HG02884 (cell line): ENCODE measurements around the gene TPSAB1.
"Not testable (repeated sequence)": the region's sequence is repeated elsewhere in the genome, so short reads cannot be mapped to it uniquely, and the experiment has no call there.

ENCODE experiments used
- ATAC-seq: cut with Tn5 transposase; IDR thresholded peaks from one replicate; pipeline ENCODE4 v1.9.1; 2021; ENCODE audit warnings: mild to moderate bottlenecking, moderate library complexity; ENCODE audit not compliant: unreplicated experiment

TPSAB1 gene

DNA sequence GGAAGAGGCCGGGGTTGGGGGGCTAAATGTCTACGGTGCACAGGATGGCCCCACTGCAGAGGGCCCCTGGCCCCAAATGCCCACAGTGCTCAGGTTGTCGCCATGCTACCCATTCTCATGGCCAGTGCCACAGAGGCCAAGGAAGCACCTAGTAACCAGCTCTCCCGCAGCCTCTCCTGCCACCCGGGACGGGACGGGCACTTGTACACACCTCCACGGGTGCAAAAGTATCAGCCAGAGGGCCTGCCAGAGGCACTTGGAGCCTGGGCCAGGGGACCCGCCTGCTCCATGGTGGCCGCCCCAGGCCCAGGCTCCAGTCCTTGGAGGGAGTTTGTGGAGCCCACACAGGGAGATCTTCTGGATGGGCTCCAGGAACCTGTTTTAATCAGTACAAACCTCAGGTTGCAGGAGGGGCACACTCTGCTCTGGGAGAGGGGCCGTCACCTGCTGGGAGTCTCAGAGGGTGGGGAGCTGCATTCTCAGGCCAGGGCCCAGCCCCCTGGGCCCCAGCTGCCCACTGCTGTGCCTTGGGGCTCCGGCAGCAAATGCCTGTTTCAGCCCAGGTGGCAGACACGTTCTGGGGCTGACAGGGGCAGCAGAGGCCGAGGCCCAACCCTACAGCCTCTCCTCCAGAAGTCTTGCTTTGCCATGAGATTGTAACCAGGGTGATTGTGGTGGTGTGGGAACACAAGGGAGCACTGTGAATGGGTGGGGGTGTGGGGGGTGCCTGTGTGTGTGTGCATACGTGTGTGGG is 23.3 kb downstream of the TPSAB1 start:
- ATAC-seq, result no peak

DNA sequence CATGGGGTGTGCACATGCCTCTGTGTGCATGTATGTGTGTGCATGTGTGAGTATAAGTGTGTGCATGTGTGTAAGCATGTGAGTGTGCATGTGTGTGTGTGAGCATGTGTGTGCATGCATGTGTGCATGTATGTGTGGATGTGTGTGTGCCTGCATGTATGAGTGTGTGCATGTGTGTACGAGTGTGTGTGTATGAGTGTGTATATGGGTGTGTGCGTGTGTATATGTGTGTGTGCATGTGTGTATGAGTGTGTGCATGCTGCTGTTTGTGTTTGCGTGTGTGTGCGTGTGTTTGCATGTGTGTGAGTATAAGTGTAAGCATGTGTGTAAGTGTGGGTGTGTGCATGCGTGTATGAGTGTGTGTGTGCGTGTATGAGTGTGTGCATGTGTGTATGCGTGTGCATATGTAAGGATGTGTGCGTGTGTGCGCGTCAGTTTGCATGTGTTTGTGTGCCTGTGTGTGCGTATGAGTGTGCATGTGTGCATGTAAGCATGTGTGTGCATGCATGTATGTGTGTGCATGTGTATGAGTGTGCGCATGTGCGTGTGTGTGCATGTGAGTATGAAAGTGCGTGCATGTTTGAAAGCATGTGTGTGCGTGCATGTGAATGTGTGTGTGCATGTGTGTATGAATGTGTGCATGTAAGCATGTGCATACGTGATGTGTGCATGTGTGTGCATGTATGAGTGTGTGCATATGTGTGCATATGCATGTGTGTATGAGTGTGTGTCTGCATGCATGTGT is 24.0 kb downstream of the TPSAB1 start:
- ATAC-seq, result no peak

DNA sequence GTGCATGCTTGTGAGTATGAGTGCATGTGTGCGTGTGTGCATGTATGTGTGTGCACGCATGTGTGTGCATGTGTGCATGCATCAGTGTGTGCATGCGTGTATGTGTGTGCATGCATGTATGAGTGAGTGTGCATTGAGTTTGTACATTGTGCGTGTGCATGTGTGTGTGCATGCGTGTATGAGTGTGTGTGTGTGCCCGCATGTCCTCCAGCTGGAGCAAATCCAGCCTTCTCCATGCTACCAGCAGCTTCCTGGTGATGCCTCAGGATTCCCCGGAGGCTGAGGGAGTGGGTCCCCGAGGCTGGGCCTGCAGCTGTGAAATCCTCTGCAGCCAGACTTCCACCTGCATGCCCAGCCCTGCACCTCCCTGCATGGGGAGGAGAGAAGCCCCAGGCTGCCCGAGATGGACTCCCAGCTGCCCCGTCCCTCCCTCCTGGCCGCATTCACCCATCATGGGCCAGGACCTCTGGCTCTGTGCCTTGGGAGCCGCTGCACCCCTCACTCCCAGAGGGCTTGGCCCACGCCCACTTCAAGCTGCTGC is 24.7 kb downstream of the TPSAB1 start:
- no peak for ATAC-seq

DNA sequence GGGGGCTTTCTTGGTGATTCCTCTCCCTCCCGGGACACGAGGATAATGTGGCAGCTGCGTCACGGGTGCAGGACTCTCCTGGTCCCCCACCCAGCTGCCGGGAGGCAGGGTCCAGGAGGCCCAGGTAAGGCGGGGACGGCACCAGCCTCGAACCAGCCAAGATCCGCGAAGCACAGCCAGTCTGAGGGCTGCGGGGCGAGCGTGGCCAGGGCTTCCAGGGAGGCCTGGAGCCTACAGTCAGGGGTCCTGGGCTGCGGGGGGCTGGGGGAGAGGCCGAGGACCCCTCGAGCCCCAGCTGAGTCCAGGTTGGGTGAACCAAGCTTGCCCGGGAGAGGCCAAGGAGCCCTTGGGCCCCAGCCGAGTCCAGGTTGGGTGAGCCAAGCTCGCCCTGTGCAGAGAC is 25.3 kb downstream of the TPSAB1 start:
- ATAC-seq, result no peak

DNA sequence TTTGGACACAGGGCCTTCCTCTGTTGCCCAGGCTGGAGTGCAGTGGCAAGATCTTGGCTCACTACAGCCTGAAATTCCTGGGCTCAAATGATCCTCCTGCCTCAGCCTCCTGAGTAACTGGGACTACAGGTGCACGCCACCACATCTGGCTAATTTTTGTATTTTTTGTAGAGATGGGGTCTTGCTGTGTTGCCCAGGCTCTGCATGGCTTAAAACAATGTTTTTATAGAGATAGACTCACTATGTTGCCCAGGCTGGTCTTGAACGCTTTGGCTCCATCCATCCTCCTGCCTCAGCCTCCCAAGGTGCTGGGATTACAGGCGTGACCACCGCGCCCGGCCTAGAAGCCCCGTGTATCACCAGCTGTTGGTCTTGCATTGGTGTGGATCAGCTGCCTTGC is 28.9 kb downstream of the TPSAB1 start:
- ATAC-seq, result not testable (repeated sequence)

DNA sequence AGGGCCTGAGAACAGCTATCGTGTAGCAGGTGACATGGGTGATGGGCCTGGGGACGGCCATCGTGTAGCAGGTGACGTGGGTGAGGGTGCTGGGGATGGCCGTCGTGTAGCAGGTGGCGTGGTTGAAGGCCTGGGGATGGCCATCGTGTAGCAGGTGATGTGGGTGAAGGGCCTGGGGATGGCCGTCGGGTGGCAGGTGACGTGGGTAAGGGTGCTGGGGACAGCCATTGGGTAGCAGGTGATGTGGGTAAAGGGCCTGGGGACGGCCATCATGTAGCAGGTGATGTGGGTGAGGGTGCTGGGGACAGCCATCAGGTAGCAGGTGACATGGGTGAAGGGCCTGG is 30.8 kb downstream of the TPSAB1 start:
- no peak for ATAC-seq

DNA sequence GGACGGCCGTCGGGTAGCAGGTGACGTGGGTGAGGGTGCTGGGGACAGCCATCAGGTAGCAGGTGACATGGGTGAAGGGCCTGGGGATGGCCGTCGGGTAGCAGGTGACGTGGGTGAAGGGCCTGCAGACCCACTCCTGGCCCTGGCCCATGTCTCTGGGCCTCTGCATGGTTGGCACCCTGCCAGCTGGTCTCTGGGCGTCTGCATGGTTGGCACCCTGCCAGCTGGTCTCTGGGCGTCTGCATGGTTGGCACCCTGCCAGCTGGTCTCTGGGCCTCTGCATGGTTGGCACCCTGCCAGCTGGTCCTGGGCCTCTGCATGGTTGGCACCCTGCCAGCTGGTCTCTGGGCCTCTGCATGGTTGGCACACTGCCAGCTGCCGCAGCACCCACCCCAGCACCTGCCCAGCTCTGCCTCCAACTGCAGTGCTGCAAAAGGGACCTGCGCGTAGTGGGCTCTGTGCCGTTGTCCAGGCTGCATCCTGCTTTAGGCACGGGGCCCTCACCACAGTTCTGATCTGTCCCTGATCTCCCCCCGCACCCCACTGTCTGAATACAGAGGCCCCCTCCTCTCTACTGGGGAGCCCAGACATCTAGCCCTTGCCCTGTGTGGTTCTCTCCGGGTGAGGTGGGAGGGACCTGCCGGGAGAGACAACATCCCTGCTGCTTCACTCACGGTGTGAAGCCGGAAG is 31.4 kb downstream of the TPSAB1 start:
- ATAC-seq, result not testable (repeated sequence)

DNA sequence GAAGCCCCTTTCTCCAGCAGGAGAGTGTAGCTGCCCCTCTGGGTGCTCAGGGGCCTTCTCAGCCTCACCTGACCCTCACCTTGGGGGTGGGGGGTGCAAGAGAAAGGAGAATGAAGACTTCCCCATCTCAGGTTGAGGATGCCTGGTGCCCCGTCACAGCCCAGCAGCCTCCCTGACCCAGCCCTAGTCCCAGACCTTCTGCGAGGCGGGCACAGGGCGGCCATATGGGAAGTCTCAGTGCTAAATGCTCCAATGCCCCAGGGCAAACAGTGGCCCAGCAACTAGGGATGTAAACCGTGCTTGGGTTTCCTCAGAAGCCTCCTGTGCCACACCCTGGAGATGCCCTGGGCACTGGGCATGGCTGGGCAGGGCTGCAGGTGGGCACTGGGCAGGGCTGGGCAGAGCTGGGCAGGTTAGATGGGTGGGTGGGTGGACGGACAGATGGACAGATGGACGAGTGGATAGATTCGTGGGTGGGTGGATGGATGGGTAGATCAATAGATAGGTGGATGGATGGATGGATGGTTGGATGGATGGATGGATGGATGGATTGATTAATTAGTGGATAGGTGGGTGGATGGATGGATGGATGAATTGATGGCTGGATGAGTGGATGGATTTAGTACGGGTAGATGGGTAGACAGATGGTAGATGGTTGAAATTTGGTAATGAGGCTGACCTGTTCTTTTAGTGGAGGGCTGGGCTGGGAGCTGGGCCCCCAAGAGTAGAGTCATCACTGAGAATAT is 32.1 kb downstream of the TPSAB1 start:
- ATAC-seq, result no peak

DNA sequence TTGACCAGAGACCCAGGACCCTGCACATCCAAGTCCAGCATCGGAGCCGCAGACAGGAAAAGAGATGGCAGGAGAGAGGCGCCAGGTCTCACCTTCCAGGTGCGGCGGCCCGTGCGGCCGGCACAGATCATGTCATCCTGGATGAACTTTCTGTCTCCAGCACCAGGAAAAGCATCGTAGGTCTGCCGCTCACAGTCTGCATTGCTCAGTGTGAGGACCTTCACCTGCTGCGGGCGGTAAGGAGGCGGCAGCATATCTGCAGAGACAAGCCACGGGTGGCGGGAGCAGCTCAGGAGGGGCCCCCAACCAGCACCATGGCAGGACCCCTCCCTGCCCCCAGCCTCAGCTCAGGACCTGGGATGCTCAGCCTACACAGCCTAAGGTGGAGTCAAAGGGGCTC is 33.3 kb downstream of the TPSAB1 start:
- no peak for ATAC-seq

DNA sequence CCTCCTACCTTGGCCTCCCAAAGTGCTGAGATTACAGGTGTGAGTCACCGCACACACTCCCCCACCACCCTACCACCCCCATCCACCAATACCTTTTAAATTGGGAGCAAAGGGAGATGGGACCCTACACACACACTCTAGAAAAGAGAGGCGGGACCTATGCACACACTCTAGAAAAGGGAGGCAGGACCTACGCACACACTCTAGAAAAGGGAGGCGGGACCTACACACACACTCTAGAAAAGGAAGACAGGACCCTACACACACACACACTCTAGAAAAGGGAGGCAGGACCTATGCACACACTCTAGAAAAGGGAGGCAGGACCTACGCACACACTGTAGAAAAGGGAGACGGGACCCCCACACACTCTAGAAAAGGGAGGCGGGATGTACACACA is 34.3 kb downstream of the TPSAB1 start:
- ATAC-seq, result no peak

DNA sequence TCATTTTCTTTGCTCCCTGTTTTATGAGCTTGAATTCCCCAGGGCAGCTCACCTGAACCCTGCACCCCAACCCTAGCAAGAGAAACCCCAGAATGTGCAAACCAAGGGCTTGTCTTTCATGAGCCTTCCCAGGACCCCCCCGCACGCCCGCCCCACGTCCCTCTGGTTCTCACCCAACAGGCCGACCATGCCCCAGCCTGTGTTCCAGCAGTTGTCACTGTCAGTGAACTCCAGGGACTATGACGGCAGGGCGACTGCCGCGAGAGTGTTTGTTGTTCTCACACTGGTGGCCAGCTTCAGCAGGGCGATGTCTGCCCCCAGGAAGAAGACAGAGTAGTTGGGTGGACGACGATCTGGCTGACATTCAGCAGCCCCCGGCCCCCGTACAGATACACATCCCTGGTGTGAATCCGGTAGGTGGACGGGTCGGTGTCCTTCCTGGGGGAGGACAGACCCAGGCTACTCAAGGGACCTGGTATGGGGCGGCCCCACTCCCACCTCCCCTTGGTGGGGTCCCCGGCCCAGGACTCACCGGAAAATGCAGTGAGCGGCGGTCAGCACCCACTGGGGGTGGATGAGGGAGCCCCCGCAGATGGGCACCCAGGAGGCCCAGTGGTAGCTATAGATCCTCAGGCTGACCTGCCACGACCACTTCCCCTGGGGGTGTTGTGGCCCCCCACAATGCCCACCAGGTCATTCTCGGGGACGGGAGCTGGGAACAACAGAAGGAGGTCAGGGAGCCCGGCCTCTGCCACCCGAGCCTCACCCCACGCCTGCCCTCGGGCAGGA is 35.5 kb downstream of the TPSAB1 start:
- no peak for ATAC-seq

DNA sequence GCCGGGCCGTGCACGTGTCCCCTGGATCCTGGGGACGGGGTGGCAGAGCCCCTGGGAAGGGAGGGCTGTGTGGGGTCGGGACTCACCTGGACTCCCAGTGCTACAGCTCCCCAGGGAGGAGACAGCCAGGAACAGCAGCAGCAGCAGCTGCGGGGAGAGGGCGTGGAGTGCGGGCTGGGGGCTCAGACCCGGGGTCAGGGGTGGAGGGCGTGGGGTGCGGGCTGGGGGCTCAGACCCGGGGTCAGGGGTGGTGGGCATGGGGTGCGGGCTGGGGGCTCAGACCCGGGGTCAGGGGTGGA is 36.0 kb downstream of the TPSAB1 start:
- no peak for ATAC-seq

DNA sequence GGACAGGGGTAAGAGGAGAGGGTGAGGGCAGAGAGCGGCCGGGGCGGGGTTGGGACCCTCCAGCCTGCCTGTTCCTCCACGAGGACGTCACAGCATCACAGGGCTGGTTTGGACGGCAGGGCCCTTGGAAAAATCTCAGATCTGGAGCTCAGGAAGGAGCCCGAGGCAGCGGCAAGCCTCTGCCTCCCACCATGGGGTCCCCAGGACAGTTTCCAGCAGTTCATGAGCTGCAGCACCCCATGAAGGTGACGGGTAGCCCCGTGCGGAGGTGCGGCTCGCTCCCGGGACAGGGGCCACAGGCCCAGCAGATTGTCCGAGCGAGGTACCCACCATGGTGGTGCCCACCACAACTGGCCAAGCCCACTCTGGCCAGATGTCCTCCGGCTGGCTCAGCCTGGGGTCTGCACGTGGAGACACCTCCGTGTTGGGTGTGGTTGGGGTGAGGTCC is 36.7 kb downstream of the TPSAB1 start:
- no peak for ATAC-seq

DNA sequence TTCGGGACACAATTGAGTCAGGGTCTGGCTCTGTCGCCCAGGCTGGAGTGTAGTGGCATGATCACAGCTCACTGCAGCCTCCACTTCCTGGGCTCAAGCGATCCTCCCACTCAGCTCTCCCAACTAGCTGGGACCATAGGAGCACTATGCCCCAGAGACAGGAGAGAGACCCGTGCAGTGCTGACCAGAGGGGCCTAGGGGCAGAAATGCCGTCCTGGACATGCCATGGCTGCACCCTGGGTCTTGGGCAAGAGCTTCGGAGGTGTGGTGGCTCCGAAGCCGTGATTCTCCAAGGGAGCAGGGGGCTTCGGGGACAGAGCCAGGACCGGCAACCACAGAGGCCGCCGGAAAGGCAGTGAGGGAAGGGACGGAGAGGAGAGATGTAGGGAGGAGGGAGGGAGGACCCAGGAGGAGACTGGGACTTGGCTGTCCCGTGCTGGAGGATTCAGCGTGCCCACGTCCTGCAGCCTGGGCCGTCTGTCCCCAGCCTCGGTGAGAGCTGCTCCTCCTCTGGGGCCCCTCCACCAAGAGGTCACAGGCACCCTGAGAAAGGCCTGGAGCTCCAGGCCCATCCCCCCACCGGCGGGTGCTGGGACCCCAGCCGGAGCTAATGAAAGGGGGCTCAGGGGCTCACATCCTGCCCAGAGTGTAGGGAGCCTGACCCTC is 37.2 kb downstream of the TPSAB1 start:
- ATAC-seq, result no peak

DNA sequence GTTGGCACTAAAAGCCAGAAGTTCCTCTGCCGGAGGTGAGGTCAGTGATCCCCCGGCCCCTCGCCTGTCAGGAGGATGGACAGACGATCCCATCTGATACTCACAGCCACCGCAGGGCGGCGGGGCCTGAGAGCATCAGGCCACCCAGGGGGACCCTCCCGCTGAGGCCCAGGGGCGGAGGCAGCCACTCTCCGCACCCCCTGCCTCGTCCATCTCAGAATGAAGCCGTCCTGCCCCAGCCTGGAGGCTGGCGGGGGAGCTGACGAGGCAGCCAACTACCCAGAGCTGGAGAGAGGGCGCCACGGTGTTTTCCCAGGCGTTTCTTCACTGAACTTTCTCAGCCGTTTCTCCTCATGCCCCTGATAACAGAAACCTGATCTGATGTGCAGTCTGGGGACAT is 38.0 kb downstream of the TPSAB1 start:
- no peak for ATAC-seq

DNA sequence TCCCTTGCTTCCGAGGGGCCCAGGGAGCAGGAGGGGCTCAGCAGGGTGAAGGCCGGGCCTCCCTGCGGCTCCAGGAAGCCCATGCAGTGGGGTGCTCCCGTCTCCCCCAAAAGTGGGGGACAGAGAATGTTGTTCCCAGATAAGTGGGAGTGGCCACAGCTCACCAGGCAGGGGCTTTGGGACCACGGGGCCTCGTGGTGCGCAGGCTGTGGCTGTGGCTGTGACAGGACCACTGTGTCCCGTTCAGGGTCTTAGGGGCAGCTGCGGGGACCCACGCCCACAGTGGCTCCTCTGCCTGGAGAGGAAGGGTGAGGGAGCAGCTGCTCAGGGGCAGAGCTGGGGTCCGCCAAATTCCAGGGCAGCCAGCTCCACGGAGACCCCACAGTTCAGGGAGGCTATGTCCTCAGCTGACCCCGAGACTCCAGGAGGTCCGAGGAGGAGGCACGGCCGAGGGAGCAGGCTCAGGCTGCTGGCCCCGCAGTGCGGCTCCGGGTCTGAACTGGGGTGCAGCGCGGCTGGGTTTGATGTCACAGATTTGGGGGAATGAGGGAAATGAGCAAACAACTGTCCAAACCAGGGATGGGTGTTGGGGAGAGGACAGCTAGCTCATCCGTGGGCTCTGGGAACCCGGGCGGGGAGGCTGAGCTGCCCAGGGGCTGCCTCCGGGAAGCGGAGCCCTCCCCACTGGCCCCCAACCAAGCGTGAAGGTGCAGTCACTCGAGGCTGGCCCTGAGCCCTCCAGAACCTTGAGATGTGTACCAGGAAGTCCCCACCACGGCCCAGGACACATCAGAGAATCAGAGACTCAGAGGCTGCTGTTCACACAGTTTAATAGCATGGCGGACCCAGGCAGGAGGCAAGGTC is 38.8 kb downstream of the TPSAB1 start:
- ATAC-seq, result no peak

DNA sequence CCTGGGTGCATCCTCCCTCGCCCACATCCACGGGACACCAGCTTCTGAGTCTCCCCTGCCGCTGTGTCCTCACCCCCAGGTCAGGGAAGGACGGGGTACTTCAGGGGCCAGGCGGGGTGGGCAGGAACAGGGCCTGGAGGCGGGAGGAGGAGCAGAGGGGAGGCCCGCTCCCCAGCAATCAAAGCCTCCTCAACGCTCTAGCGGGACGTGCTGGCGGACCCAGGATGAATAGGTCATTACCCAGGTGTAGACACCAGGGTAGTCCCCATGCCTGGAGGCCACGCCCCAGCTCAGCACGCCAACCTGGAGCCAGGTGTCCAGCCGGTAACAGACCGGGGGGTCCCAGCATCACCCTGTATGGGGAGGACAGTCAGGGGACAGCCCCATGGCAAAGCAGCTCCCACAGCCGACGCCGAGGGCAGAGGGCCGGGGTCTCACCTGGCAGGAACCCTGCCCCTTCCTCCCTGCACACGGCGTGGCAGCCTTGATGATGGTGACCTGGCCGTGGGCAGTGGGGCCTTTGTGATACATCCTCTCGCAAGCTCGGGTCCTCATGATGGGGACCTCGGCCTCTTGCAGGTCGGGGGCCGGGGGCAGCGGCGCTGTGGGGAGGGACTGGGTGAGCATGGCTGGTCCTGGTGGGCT is 39.6 kb downstream of the TPSAB1 start:
- no peak for ATAC-seq

DNA sequence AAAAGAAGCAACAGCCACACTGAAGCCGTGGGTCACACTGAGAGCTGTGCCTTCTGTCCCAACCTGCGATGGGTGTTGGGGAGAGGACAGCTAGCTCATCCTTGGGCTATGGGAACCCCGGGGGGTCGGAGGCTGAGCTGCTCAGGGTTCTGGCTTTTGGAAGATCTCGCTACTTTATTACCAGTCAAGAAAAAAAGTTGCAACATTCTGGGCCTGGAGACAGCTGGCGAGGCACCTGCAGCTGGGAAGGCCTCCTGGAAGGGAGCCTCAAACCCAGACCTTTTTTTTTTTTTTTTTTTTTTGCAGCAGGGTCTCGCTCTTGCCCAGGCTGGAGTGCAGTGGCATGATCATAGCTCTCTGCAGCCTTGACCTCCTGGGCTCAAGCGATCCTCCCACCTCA is 40.3 kb downstream of the TPSAB1 start:
- no peak for ATAC-seq
